ENCODE results near the gene KCNJ11.
"Not testable (repeated sequence)": the region's sequence is repeated elsewhere in the genome, so short reads cannot be mapped to it uniquely, and the experiment has no call there.

The KCNJ11 gene

GRCh38 chr11:17388609-17389210 is at the start of gene KCNJ11:
KCNJ11 (minus strand) TSS chr11:17388659; CDS start chr11:17388091, 568 bp downstream.
- Mint-ChIP-seq H3K4me1 (peaks cover 26 to 63% of the 10 kb centered on the region in 2 donors), H3K9me3 (no peaks in the 10 kb centered on the region), H3K36me3 (peaks cover 1 to 14% of the 10 kb centered on the region in 2 donors), H3K27me3 (peaks cover 15 to 49% of the 10 kb centered on the region in 2 donors), H3K27ac (peak within 1 kb of the TSS; percentile 62), H3K4me3 (peak within 1 kb of the TSS; percentile 82 to 88)
- DNase-seq, result no peak
- ATAC-seq (replicated peaks), result peak; percentile 52 to 58

- Mint-ChIP-seq H3K9me3 (peaks cover 3 to 5% of the 10 kb centered on the region in 2 donors), H3K36me3 (no peaks in the 10 kb centered on the region), H3K27me3 (peaks cover 17 to 24% of the 10 kb centered on the region in 2 donors), H3K27ac (no peak overlapping the region), H3K4me3 (no peak overlapping the region), H3K4me1 (peaks cover 4 to 10% of the 10 kb centered on the region in 2 donors)
- DNase-seq, result no peak
- ATAC-seq (replicated peaks), result no peak
Measured at GRCh38 chr11:17437366-17437765, 48.9 kb upstream of the KCNJ11 start.

GRCh38 chr11:17434108-17434507 is 45.6 kb upstream of the KCNJ11 start:
- Mint-ChIP-seq H3K9me3 (no peaks in the 10 kb centered on the region), H3K27me3 (peaks cover 9% of the 10 kb centered on the region in 2 donors), H3K36me3 (no peaks in the 10 kb centered on the region), H3K27ac (no peak overlapping the region), H3K4me3 (no peak overlapping the region), H3K4me1 (peaks cover 2 to 3% of the 10 kb centered on the region in 2 donors)
- no peak for ATAC-seq (replicated peaks)
- DNase-seq, result no peak

GRCh38 chr11:17432002-17432401 is 43.5 kb upstream of the KCNJ11 start:
- no peak for DNase-seq
- Mint-ChIP-seq H3K4me3 (no peak overlapping the region), H3K4me1 (peaks cover 0 to 3% of the 10 kb centered on the region in 2 donors), H3K36me3 (no peaks in the 10 kb centered on the region), H3K27ac (no peak overlapping the region), H3K27me3 (peaks cover 12 to 13% of the 10 kb centered on the region in 2 donors), H3K9me3 (no peaks in the 10 kb centered on the region)
- ATAC-seq (replicated peaks), result no peak

- no peak overlapping the region for H3K4me3 Mint-ChIP-seq
- H3K27me3 Mint-ChIP-seq, result peaks cover 12 to 13% of the 10 kb centered on the region in 2 donors
- DNase-seq (no peak), ATAC-seq (replicated peaks) (no peak)
- peaks cover 0 to 3% of the 10 kb centered on the region in 2 donors for H3K4me1 Mint-ChIP-seq
- no peaks in the 10 kb centered on the region for H3K36me3 Mint-ChIP-seq
- H3K9me3 Mint-ChIP-seq, result no peaks in the 10 kb centered on the region
- H3K27ac Mint-ChIP-seq, result no peak overlapping the region
Measured at GRCh38 chr11:17431139-17431538, 42.7 kb upstream of the KCNJ11 start.

GRCh38 chr11:17430616-17431015 is 42.2 kb upstream of the KCNJ11 start:
- ATAC-seq (replicated peaks), result no peak
- Mint-ChIP-seq H3K36me3 (no peaks in the 10 kb centered on the region), H3K27me3 (peaks cover 12 to 13% of the 10 kb centered on the region in 2 donors), H3K4me3 (no peak overlapping the region), H3K9me3 (no peaks in the 10 kb centered on the region), H3K27ac (no peak overlapping the region), H3K4me1 (peaks cover 0 to 3% of the 10 kb centered on the region in 2 donors)
- no peak for DNase-seq

GRCh38 chr11:17428925-17429324 is 40.5 kb upstream of the KCNJ11 start:
- no peaks in the 10 kb centered on the region for H3K9me3 Mint-ChIP-seq
- ATAC-seq (replicated peaks) (no peak), DNase-seq (no peak)
- no peak overlapping the region for H3K27ac Mint-ChIP-seq
- peaks cover 0 to 3% of the 10 kb centered on the region in 2 donors for H3K4me1 Mint-ChIP-seq
- H3K4me3 Mint-ChIP-seq, result no peak overlapping the region
- no peaks in the 10 kb centered on the region for H3K36me3 Mint-ChIP-seq
- H3K27me3 Mint-ChIP-seq, result peaks cover 12 to 13% of the 10 kb centered on the region in 2 donors

GRCh38 chr11:17428261-17428660 is 39.8 kb upstream of the KCNJ11 start:
- Mint-ChIP-seq H3K4me3 (no peak overlapping the region), H3K27me3 (peaks cover 12 to 13% of the 10 kb centered on the region in 2 donors), H3K27ac (no peak overlapping the region), H3K9me3 (no peaks in the 10 kb centered on the region), H3K36me3 (no peaks in the 10 kb centered on the region), H3K4me1 (peaks cover 0 to 3% of the 10 kb centered on the region in 2 donors)
- DNase-seq (no peak), ATAC-seq (replicated peaks) (no peak)

- not testable (repeated sequence) for H3K36me3 Mint-ChIP-seq; DNase-seq; H3K27ac Mint-ChIP-seq; H3K4me1 Mint-ChIP-seq; H3K9me3 Mint-ChIP-seq; H3K4me3 Mint-ChIP-seq; ATAC-seq (replicated peaks)
- peaks cover 18 to 28% of the 10 kb centered on the region in 2 donors for H3K27me3 Mint-ChIP-seq
Measured at GRCh38 chr11:17426233-17426632, 37.8 kb upstream of the KCNJ11 start.

GRCh38 chr11:17423533-17424310 is 35.3 kb upstream of the KCNJ11 start:
- Mint-ChIP-seq H3K27me3 (peaks cover 29 to 36% of the 10 kb centered on the region in 2 donors), H3K27ac (no peak overlapping the region), H3K4me1 (no peaks in the 10 kb centered on the region), H3K4me3 (no peak overlapping the region), H3K36me3 (no peaks in the 10 kb centered on the region), H3K9me3 (no peaks in the 10 kb centered on the region)
- ATAC-seq (replicated peaks), result no peak
- DNase-seq, result no peak

GRCh38 chr11:17421781-17422180 is 33.3 kb upstream of the KCNJ11 start:
- peaks cover 20 to 34% of the 10 kb centered on the region in 2 donors for H3K27me3 Mint-ChIP-seq
- no peak for DNase-seq
- no peak overlapping the region for H3K27ac Mint-ChIP-seq
- ATAC-seq (replicated peaks), result no peak
- no peaks in the 10 kb centered on the region for H3K9me3 Mint-ChIP-seq
- H3K36me3 Mint-ChIP-seq, result no peaks in the 10 kb centered on the region
- H3K4me1 Mint-ChIP-seq, result no peaks in the 10 kb centered on the region
- H3K4me3 Mint-ChIP-seq, result no peak overlapping the region

GRCh38 chr11:17418444-17419081 is 30.1 kb upstream of the KCNJ11 start:
- no peaks in the 10 kb centered on the region for H3K4me1 Mint-ChIP-seq
- H3K9me3 Mint-ChIP-seq, result no peaks in the 10 kb centered on the region
- H3K36me3 Mint-ChIP-seq, result no peaks in the 10 kb centered on the region
- H3K27ac Mint-ChIP-seq, result no peak overlapping the region
- DNase-seq, result no peak
- H3K4me3 Mint-ChIP-seq, result no peak overlapping the region
- ATAC-seq (replicated peaks), result no peak
- peaks cover 28 to 39% of the 10 kb centered on the region in 2 donors for H3K27me3 Mint-ChIP-seq

GRCh38 chr11:17416492-17416891 is 28.0 kb upstream of the KCNJ11 start:
- no peaks in the 10 kb centered on the region for H3K36me3 Mint-ChIP-seq

GRCh38 chr11:17415523-17416104 is 27.2 kb upstream of the KCNJ11 start:
- ATAC-seq (replicated peaks) (peak in 1 of 2 donors; percentile 7), DNase-seq (no peak)
- H3K4me1 Mint-ChIP-seq, result no peaks in the 10 kb centered on the region
- H3K4me3 Mint-ChIP-seq, result no peak overlapping the region
- peaks cover 23 to 33% of the 10 kb centered on the region in 2 donors for H3K27me3 Mint-ChIP-seq
- H3K9me3 Mint-ChIP-seq, result no peaks in the 10 kb centered on the region
- no peaks in the 10 kb centered on the region for H3K36me3 Mint-ChIP-seq
- H3K27ac Mint-ChIP-seq, result no peak overlapping the region

More at GRCh38 chr11:17416492-17416891, 28.0 kb upstream of the KCNJ11 start:
- Mint-ChIP-seq H3K27me3 (peaks cover 29 to 33% of the 10 kb centered on the region in 2 donors), H3K4me1 (no peaks in the 10 kb centered on the region), H3K4me3 (no peak overlapping the region), H3K27ac (no peak overlapping the region), H3K9me3 (no peaks in the 10 kb centered on the region)
- no peak for ATAC-seq (replicated peaks)
- DNase-seq, result no peak
